Mesendoderm (in vitro differentiated cells): ENCODE measurements around the gene PIK3C3.

Experiments
- DNase-seq: peaks from one replicate; pipeline ENCODE4 v3.0.0; 2013
- H2AK5ac ChIP-seq: 2 replicates; pipeline ENCODE4 v1.6.1; 2013; ENCODE audit warnings: low read length, inconsistent platforms
- H2BK120ac ChIP-seq: 2 replicates; pipeline ENCODE4 v1.6.1; 2013; ENCODE audit warnings: low read depth, mild to moderate bottlenecking, low read length, moderate library complexity, mixed read lengths
- H2BK15ac ChIP-seq: replicated peaks from 2 replicates; pipeline ENCODE4 v1.6.1; 2013; ENCODE audit warnings: low read depth, mild to moderate bottlenecking, moderate library complexity
- H2BK5ac ChIP-seq: 2 replicates; pipeline ENCODE4 v1.6.1; 2013; ENCODE audit warnings: low read length, inconsistent platforms
- H3K18ac ChIP-seq: 2 replicates; pipeline ENCODE4 v1.6.1; 2013; ENCODE audit warnings: mild to moderate bottlenecking, low read length, mixed read lengths
- H3K23ac ChIP-seq: one replicate; pipeline ENCODE4 v1.6.1; 2013; ENCODE audit warnings: low read length
- H3K27ac ChIP-seq: 2 replicates; pipeline ENCODE4 v1.5.1; 2013; ENCODE audit warnings: low read depth, mild to moderate bottlenecking, inconsistent platforms, low read length, moderate library complexity
- H3K27me3 ChIP-seq: 2 replicates; pipeline ENCODE4 v1.6.1; 2013; ENCODE audit warnings: low read length, control low read depth, mild to moderate bottlenecking, inconsistent platforms; ENCODE audit not compliant: insufficient read depth, poor library complexity
- H3K36me3 ChIP-seq: 2 replicates; pipeline ENCODE4 v1.6.1; 2013; ENCODE audit warnings: low read length, inconsistent platforms; ENCODE audit not compliant: control insufficient read depth, insufficient read depth
- H3K4ac ChIP-seq: one replicate; pipeline ENCODE4 v1.6.1; 2013; ENCODE audit warnings: low read depth, mild to moderate bottlenecking, low read length, moderate library complexity
- H3K4me1 ChIP-seq: 2 replicates; pipeline ENCODE4 v1.6.1; 2013; ENCODE audit warnings: low read depth, low read length, inconsistent platforms; ENCODE audit not compliant: control insufficient read depth
- H3K4me2 ChIP-seq: 2 replicates; pipeline ENCODE4 v1.6.1; 2013; ENCODE audit warnings: low read length
- H3K4me3 ChIP-seq: 2 replicates; pipeline ENCODE4 v1.5.1; 2013; ENCODE audit warnings: mild to moderate bottlenecking, low read length
- H3K56ac ChIP-seq: one replicate; pipeline ENCODE4 v1.6.1; 2013; ENCODE audit warnings: low read length
- H3K79me1 ChIP-seq: 2 replicates; pipeline ENCODE4 v1.6.1; 2013; ENCODE audit warnings: low read length, inconsistent platforms
- H3K79me2 ChIP-seq: 2 replicates; pipeline ENCODE4 v1.6.1; 2013; ENCODE audit warnings: mild to moderate bottlenecking, low read length; ENCODE audit not compliant: control insufficient read depth, insufficient read depth
- H3K9ac ChIP-seq: 2 replicates; pipeline ENCODE4 v1.6.1; 2013; ENCODE audit warnings: low read length, inconsistent platforms
- H4K5ac ChIP-seq: one replicate; pipeline ENCODE4 v1.6.1; 2013; ENCODE audit warnings: low read length
- H4K8ac ChIP-seq: one replicate; pipeline ENCODE4 v1.6.1; 2013; ENCODE audit warnings: low read depth, mild to moderate bottlenecking, control low read depth, low read length, moderate library complexity
- WGBS: extraction: QIAGEN DNeasy Blood & Tissue Kit; methylation state at CpG from one replicate; pipeline ENCODE4 v1.1.7; 2013; ENCODE audit warnings: low lambda C conversion rate, missing lambda C conversion rate; ENCODE audit not compliant: insufficient coverage; ENCODE audit errors: extremely low coverage; 5-methylcytosine and 5-hydroxymethylcytosine counted together

Gene PIK3C3

GRCh38 chr18:42067518-42067917 lies 112.5 kb downstream of the PIK3C3 start:
- Histone ChIP-seq H3K4me2 (no peak overlapping the region), H3K36me3 (peaks cover 2% of the 10 kb centered on the region), H3K9ac (no peak overlapping the region), H2BK120ac (no peak overlapping the region), H2BK15ac (no peak overlapping the region), H3K23ac (no peak overlapping the region), H3K4me3 (no peak overlapping the region), H2BK5ac (no peak overlapping the region), H4K5ac (no peak overlapping the region), H3K27me3 (no peaks in the 10 kb centered on the region), H3K4me1 (no peaks in the 10 kb centered on the region), H3K79me2 (no peaks in the 10 kb centered on the region), H2AK5ac (no peak overlapping the region), H3K27ac (no peak overlapping the region), H3K4ac (no peak overlapping the region), H3K18ac (no peak overlapping the region), H3K79me1 (no peaks in the 10 kb centered on the region), H3K56ac (no peak overlapping the region), H4K8ac (no peak overlapping the region)
- no CpG with 5 or more reads among the region's 4 CpGs for WGBS
- no peak for DNase-seq

- Histone ChIP-seq H3K4me3 (no peak overlapping the region), H4K8ac (no peak overlapping the region), H3K27me3 (no peaks in the 10 kb centered on the region), H2BK5ac (no peak overlapping the region), H4K5ac (no peak overlapping the region), H3K4ac (no peak overlapping the region), H3K56ac (no peak overlapping the region), H3K9ac (no peak overlapping the region), H3K79me1 (no peaks in the 10 kb centered on the region), H2BK15ac (no peak overlapping the region), H3K4me1 (no peaks in the 10 kb centered on the region), H2BK120ac (no peak overlapping the region), H3K18ac (no peak overlapping the region), H3K4me2 (no peak overlapping the region), H3K27ac (no peak overlapping the region), H3K36me3 (peaks cover 2% of the 10 kb centered on the region), H3K23ac (no peak overlapping the region), H3K79me2 (no peaks in the 10 kb centered on the region), H2AK5ac (no peak overlapping the region)
- WGBS: no CpG with 5 or more reads among the region's 3 CpGs
- no peak for DNase-seq
These were observed 113.0 kb downstream of the PIK3C3 start for GRCh38 chr18:42068030-42068429.

- Histone ChIP-seq H3K4ac (no peak overlapping the region), H3K9ac (no peak overlapping the region), H3K36me3 (peaks cover 2% of the 10 kb centered on the region), H3K27ac (no peak overlapping the region), H3K56ac (no peak overlapping the region), H2BK15ac (no peak overlapping the region), H3K79me1 (no peaks in the 10 kb centered on the region), H3K4me2 (no peak overlapping the region), H4K5ac (no peak overlapping the region), H3K27me3 (no peaks in the 10 kb centered on the region), H4K8ac (no peak overlapping the region), H2AK5ac (no peak overlapping the region), H3K18ac (no peak overlapping the region), H2BK120ac (no peak overlapping the region), H3K79me2 (no peaks in the 10 kb centered on the region), H3K23ac (no peak overlapping the region), H3K4me1 (no peaks in the 10 kb centered on the region), H2BK5ac (no peak overlapping the region), H3K4me3 (no peak overlapping the region)
- DNase-seq: no peak
These were observed 114.0 kb downstream of the PIK3C3 start for GRCh38 chr18:42069036-42069435.

- Histone ChIP-seq H3K23ac (no peak overlapping the region), H3K27me3 (no peaks in the 10 kb centered on the region), H3K9ac (no peak overlapping the region), H3K4me2 (no peak overlapping the region), H3K27ac (no peak overlapping the region), H2BK120ac (no peak overlapping the region), H3K4me1 (no peaks in the 10 kb centered on the region), H3K4me3 (no peak overlapping the region), H3K79me2 (no peaks in the 10 kb centered on the region), H4K8ac (no peak overlapping the region), H3K56ac (no peak overlapping the region), H3K4ac (no peak overlapping the region), H4K5ac (no peak overlapping the region), H3K18ac (no peak overlapping the region), H2AK5ac (no peak overlapping the region), H2BK5ac (no peak overlapping the region), H3K36me3 (no peaks in the 10 kb centered on the region), H3K79me1 (no peaks in the 10 kb centered on the region), H2BK15ac (no peak overlapping the region)
- no peak for DNase-seq
- WGBS: no CpG with 5 or more reads among the region's 4 CpGs
These were observed 117.4 kb downstream of the PIK3C3 start for GRCh38 chr18:42072407-42072806.

- no CpG with 5 or more reads among the region's 3 CpGs for WGBS
- H3K36me3 ChIP-seq: no peaks in the 10 kb centered on the region
These were observed 119.7 kb downstream of the PIK3C3 start for GRCh38 chr18:42074704-42075103.

GRCh38 chr18:42078711-42079110 lies 123.7 kb downstream of the PIK3C3 start:
- Histone ChIP-seq H3K56ac (no peak overlapping the region), H3K9ac (no peak overlapping the region), H3K27me3 (no peaks in the 10 kb centered on the region), H3K4me2 (no peak overlapping the region), H3K4me3 (no peak overlapping the region), H4K5ac (no peak overlapping the region), H3K79me1 (no peaks in the 10 kb centered on the region), H2AK5ac (no peak overlapping the region), H3K23ac (no peak overlapping the region), H3K36me3 (no peaks in the 10 kb centered on the region), H3K79me2 (no peaks in the 10 kb centered on the region), H2BK15ac (no peak overlapping the region), H3K18ac (no peak overlapping the region), H3K4ac (no peak overlapping the region), H3K27ac (no peak overlapping the region), H4K8ac (no peak overlapping the region), H3K4me1 (no peaks in the 10 kb centered on the region), H2BK5ac (no peak overlapping the region), H2BK120ac (no peak overlapping the region)
- no CpG with 5 or more reads among the region's 2 CpGs for WGBS
- no peak for DNase-seq

More at GRCh38 chr18:42074704-42075103, 119.7 kb downstream of the PIK3C3 start:
- no peak overlapping the region for H3K4me3 ChIP-seq
- no peak overlapping the region for H3K23ac ChIP-seq
- no peak overlapping the region for H3K4ac ChIP-seq
- H2BK120ac ChIP-seq: no peak overlapping the region
- no peak overlapping the region for H4K5ac ChIP-seq
- H3K9ac ChIP-seq: no peak overlapping the region
- H3K56ac ChIP-seq: no peak overlapping the region
- no peaks in the 10 kb centered on the region for H3K79me1 ChIP-seq
- no peaks in the 10 kb centered on the region for H3K79me2 ChIP-seq
- no peak overlapping the region for H3K27ac ChIP-seq
- no peak overlapping the region for H3K4me2 ChIP-seq
- no peak for DNase-seq
- no peak overlapping the region for H3K18ac ChIP-seq
- H2AK5ac ChIP-seq: no peak overlapping the region
- no peak overlapping the region for H4K8ac ChIP-seq
- H3K4me1 ChIP-seq: no peaks in the 10 kb centered on the region
- H2BK5ac ChIP-seq: no peak overlapping the region
- no peak overlapping the region for H2BK15ac ChIP-seq
- H3K27me3 ChIP-seq: no peaks in the 10 kb centered on the region
